Measurements from ENCODE around the gene HSCB.
"Not testable (repeated sequence)": the region's sequence is repeated elsewhere in the genome, so short reads cannot be mapped to it uniquely, and the experiment has no call there.

The HSCB gene

DNA sequence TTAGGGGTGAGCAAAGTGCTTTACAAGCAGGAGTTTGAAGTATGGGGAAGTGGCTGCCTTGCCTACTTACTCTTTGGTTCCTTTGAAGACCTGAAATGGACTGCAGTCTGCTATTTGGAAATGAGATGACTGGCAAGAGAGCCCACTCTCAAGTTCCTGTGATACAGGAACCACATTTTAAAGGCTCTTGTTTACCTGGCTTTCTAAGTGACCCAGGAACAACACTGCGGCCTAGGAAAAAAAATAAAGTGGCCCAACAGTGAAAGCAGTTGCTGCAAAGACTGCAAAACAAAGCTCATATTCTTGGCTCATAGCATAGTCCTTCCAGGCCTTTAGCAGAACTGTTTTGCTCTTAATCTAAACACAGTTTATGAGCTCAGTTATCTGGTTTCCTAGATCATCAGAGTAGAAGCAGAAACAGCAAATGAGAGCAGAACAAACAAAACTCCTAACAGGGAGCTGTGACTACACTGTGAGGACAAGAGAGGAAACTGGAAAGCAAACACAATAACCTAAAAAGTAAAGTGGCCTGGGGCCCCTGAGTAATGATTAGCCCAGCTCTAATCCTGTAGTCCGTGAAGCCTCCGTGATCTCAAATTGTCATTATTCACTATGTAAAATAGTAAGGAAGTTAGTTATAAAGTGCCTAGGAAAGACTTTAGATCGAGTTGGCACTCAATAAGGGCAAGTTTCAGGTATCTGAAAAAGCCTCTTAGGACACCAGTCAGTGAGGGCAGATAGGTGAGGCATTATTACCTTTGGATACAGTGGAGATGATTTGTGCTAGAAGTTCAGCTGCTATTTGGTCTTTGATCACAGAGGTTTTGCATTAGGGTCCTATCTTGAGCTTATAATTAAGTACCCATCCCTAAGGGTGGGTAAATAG lies 42.2 kb downstream of the HSCB start:
- in situ Hi-C loops (cut with MboI; ENCODE audit: low sequenced_read_pairs): no loop called here

DNA sequence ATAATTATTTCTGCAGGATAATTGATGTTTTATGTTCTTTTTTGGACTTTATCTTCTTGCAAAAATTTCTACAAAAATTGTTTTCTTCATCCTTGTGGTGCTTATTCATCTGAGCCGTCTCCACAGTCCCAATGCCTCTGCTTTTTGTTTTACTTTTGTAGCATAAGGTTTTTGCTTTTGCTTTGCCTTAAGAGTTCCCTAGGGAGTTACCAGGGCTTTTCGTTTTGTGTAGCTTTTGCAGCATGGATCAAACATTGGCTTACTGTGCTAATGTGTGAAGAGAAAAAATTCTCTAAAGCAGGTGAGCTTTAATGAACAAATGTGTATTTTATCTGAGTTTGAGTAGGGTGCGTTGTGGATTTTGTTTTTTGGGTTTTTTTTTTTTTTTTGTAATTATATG lies 46.8 kb downstream of the HSCB start:
- in situ Hi-C loops (cut with MboI; ENCODE audit: low sequenced_read_pairs): no loop called here

DNA sequence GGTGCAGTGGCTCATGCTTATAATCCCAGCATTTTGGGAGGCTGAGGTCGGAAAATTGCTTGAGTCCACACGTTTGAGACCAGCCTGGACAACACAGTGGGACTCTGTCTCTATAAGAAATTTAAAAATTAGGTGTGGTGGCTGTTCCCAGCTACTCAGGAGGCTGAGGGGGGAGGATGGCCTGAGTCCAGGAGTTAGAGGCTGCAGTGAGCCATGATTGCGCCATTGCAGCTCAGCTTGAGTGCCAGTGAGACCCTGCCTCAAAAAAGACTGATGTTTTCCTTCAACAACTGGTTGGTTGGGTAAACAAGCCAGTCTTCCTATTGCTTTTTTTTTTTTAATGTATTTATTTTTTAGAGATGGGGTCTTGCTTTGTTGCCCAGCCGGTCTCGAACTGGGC lies 49.3 kb downstream of the HSCB start:
- in situ Hi-C loops (cut with MboI; ENCODE audit: low sequenced_read_pairs): no loop called here

DNA sequence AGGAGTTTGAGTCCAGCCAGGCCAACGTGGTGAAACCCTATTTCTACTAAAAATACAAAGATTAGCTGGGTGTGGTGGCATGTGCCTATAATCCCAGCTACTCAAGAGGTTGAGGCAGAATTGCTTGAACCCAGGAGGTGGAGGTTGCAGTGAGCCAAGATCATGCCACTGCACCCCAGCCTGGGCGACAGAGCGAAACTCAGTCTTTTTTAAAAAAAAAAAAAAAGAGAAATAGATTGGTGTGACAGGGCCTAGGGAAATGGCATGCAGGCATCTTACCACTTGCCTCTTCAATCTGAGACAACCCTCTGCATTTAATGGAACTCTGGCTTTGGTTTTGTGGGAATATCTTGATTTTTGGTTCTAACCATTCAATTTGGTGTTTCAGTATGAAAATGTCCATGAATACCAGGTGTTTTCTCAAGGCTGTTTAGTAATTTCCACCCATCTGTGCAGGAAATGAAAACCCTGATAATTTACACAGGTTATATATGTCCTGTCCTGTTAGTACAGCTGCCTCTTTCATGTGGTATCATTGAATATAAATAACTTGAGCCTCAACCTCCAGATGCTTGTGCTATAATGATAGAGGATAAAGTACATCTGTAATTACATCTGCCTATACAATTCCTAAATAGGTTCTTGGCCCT lies 50.1 kb downstream of the HSCB start:
- in situ Hi-C loops (cut with MboI; ENCODE audit: low sequenced_read_pairs): no loop called here

- in situ Hi-C loops (cut with MboI; ENCODE audit: low sequenced_read_pairs): no loop called here
Observed at GRCh38 chr22:28792491-28793383, 50.9 kb downstream of the HSCB start.

- in situ Hi-C loops (cut with MboI; ENCODE audit: low sequenced_read_pairs): no loop called here
Observed at GRCh38 chr22:28793976-28794584, 52.2 kb downstream of the HSCB start.

DNA sequence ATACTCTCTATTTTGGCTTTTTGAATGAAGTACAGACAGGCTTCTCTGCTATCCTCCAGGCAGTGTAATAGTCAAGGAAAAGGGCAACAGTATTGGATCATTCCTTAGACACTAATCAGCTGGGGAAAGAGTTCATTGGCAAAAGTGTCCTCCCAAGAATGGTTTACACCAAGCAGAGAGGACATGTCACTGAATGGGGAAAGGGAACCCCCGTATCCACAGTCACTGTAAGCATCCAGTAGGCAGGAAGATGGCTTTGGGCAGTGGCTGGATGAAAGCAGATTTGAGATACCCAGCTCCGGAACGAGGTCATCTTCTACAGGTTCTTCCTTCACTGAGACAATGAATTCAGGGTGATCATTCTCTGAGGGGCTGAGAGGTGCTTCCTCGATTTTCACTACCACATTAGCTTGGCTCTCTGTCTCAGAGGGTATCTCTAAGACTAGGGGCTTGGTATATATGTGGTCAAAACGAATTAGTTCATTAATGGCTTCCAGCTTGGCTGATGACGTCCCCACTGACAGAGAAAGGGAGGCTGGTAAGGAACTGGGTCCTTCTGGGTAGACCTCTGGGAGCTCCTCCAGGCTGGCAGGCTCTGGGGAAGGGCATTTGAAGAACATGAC lies 53.3 kb downstream of the HSCB start:
- in situ Hi-C loops (cut with MboI; ENCODE audit: low sequenced_read_pairs): no loop called here

GRCh38 chr22:28795932-28796856 lies 54.4 kb downstream of the HSCB start:
- in situ Hi-C loops (cut with MboI; ENCODE audit: low sequenced_read_pairs): no loop called here

- in situ Hi-C loops (cut with MboI; ENCODE audit: low sequenced_read_pairs): no loop called here
Observed at GRCh38 chr22:28798810-28799605, 57.2 kb downstream of the HSCB start.

GRCh38 chr22:28799606-28800307 lies 57.9 kb downstream of the HSCB start:
- in situ Hi-C loops (cut with MboI; ENCODE audit: low sequenced_read_pairs): no loop called here

DNA sequence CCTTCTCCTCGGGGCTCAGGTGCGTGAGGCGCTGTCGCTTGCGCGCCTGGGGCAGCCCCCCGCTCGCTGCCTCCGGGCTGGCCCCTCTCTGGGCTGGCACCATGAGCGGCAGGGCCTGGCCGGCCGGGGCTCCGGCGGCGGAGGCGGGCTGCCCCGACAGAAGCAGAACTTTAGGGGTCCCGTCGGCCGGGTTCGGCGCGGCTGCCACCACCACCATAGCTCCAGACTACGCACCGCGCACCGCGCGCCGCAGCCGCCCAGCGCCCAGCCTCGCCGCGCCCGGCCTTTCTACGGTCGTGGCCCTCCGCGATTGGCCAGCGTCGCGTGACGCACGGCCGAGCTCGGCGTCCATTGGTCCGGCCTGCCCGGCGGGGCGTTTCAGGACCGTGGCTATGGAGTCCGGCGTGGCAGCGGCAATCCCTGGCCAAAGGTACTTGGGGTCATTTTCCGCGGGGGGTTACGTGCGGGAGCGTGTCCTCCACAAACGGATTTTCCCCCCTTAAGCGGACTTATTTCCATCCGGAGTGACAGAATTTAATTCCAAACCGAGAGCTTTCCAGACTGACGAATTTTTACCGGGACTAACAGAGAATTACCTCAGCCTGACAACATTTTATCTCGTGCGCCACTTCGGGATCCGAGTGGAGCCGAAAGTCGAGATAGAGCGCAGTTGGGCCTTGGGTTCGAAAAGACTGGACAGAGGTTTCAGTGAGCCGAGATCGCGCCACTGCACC lies 58.6 kb downstream of the HSCB start, which contains the start of gene XBP1:
XBP1 (minus strand) TSS at position 262 of the 734 bp plus-strand sequence.
- in situ Hi-C loops (cut with MboI; ENCODE audit: low sequenced_read_pairs): no loop called here

GRCh38 chr22:28801845-28802594 lies 60.2 kb downstream of the HSCB start:
- in situ Hi-C loops (cut with MboI; ENCODE audit: low sequenced_read_pairs): no loop called here

DNA sequence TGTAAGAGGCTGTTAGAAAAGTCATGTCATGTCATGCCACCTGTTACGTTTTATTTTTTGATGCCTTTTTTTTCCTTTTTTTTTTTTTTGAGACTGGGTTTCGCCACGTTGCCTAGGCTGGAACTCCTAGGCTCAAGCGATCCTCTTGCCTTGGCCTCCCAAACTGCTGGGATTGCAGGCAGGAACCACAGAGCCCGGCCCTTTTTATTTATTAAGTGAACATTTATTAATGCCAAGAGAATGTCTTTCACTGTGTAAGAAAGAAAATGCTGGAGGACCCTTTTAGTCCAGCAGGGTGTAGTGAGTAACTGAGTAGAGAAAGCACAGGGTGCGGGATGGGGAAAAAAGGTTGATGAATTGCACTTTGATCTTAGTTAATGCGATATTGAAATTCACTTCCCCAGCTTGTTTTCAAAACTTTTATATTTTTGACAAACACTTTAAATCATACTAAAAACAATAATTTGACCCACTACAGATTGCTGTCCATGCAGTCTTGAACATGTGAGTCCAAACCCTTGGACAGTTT lies 60.8 kb downstream of the HSCB start:
- in situ Hi-C loops (cut with MboI; ENCODE audit: low sequenced_read_pairs): no loop called here

- in situ Hi-C loops (cut with MboI; ENCODE audit: low sequenced_read_pairs): not testable (repeated sequence)
Observed at GRCh38 chr22:28805426-28805825, 63.6 kb downstream of the HSCB start.

All from HL-60/S4 treated with retinoic acid at 250 ng/mL for 4 days and 3 days (cell line).